K562 (cell line): Measurements from ENCODE around the gene WDR5B. TPM values are rescaled to one million over a fixed set of nuclear protein-coding genes. Genes with fewer than 3 reads are reported as not detected.

Experiments used
- HBP1 ChIP-seq: fragments of 450-650 bp; formaldehyde crosslinking; IDR thresholded peaks from 2 replicates; pipeline ENCODE4 v1.4.0; 2022; ENCODE audit warnings: missing genetic modification characterization
- ZNF384 ChIP-seq: IDR thresholded peaks from 2 replicates; pipeline ENCODE4 v1.6.1; 2012; ENCODE audit warnings: low read depth, low read length, improper control_type of control experiment
- ZNF398 ChIP-seq: fragments of 250-450 bp; sonication (Bioruptor Pico); IDR thresholded peaks from 2 replicates; pipeline ENCODE4 v1.8.0; 2021; ENCODE audit warnings: moderate library complexity, mild to moderate bottlenecking, inconsistent platforms
- polyA plus RNA-seq, 8 experiments: library from polyadenylated mRNA; depleted of rRNA in 4 of 8; stranded (reverse) in 5 of 8; unstranded in 3 of 8; fragments of >200 nt; fragmentation: Nextera tagmentation in 2 of 8; fragmentation: Illumina TruSeq in 1 of 8; extraction: Ambion mirVana in 2 of 8; extraction: Trizol in 1 of 8; gene quantifications; 2 replicates each; pipeline versions ENCODE4 v1.2.1 to v1.2.3, GENCODE V29; 2011 to 2014; ENCODE audit warnings: inconsistent platforms in 1 of 8, missing spikeins in 1 of 8
- total RNA-seq, 7 experiments: library from RNA; depleted of rRNA in 6 of 7; stranded (reverse); fragments of >200 nt in 6 of 7; fragmentation: Illumina TruSeq in 2 of 7; extraction: Trizol in 2 of 7; gene quantifications; 2 replicates each; pipeline versions ENCODE4 v1.2.1 to v1.2.3, GENCODE V29; 2011 to 2021; ENCODE audit warnings: low replicate concordance in 1 of 7
- TF ChIP-seq, protein P1 (sequence below): fragments of 450-650 bp; IDR thresholded peaks from 2 replicates; pipeline ENCODE4 v1.6.1; 2016; ENCODE audit warnings: mild to moderate bottlenecking, moderate library complexity

Gene WDR5B
- total and polyA plus RNA-seq, 9 of the 15 experiments (the other 6 are each of a cell fraction or from before 2014, with no cell fraction given): 2.8 to 10.1 (median 4.2) TPM

- TF ChIP-seq, protein P1, sequence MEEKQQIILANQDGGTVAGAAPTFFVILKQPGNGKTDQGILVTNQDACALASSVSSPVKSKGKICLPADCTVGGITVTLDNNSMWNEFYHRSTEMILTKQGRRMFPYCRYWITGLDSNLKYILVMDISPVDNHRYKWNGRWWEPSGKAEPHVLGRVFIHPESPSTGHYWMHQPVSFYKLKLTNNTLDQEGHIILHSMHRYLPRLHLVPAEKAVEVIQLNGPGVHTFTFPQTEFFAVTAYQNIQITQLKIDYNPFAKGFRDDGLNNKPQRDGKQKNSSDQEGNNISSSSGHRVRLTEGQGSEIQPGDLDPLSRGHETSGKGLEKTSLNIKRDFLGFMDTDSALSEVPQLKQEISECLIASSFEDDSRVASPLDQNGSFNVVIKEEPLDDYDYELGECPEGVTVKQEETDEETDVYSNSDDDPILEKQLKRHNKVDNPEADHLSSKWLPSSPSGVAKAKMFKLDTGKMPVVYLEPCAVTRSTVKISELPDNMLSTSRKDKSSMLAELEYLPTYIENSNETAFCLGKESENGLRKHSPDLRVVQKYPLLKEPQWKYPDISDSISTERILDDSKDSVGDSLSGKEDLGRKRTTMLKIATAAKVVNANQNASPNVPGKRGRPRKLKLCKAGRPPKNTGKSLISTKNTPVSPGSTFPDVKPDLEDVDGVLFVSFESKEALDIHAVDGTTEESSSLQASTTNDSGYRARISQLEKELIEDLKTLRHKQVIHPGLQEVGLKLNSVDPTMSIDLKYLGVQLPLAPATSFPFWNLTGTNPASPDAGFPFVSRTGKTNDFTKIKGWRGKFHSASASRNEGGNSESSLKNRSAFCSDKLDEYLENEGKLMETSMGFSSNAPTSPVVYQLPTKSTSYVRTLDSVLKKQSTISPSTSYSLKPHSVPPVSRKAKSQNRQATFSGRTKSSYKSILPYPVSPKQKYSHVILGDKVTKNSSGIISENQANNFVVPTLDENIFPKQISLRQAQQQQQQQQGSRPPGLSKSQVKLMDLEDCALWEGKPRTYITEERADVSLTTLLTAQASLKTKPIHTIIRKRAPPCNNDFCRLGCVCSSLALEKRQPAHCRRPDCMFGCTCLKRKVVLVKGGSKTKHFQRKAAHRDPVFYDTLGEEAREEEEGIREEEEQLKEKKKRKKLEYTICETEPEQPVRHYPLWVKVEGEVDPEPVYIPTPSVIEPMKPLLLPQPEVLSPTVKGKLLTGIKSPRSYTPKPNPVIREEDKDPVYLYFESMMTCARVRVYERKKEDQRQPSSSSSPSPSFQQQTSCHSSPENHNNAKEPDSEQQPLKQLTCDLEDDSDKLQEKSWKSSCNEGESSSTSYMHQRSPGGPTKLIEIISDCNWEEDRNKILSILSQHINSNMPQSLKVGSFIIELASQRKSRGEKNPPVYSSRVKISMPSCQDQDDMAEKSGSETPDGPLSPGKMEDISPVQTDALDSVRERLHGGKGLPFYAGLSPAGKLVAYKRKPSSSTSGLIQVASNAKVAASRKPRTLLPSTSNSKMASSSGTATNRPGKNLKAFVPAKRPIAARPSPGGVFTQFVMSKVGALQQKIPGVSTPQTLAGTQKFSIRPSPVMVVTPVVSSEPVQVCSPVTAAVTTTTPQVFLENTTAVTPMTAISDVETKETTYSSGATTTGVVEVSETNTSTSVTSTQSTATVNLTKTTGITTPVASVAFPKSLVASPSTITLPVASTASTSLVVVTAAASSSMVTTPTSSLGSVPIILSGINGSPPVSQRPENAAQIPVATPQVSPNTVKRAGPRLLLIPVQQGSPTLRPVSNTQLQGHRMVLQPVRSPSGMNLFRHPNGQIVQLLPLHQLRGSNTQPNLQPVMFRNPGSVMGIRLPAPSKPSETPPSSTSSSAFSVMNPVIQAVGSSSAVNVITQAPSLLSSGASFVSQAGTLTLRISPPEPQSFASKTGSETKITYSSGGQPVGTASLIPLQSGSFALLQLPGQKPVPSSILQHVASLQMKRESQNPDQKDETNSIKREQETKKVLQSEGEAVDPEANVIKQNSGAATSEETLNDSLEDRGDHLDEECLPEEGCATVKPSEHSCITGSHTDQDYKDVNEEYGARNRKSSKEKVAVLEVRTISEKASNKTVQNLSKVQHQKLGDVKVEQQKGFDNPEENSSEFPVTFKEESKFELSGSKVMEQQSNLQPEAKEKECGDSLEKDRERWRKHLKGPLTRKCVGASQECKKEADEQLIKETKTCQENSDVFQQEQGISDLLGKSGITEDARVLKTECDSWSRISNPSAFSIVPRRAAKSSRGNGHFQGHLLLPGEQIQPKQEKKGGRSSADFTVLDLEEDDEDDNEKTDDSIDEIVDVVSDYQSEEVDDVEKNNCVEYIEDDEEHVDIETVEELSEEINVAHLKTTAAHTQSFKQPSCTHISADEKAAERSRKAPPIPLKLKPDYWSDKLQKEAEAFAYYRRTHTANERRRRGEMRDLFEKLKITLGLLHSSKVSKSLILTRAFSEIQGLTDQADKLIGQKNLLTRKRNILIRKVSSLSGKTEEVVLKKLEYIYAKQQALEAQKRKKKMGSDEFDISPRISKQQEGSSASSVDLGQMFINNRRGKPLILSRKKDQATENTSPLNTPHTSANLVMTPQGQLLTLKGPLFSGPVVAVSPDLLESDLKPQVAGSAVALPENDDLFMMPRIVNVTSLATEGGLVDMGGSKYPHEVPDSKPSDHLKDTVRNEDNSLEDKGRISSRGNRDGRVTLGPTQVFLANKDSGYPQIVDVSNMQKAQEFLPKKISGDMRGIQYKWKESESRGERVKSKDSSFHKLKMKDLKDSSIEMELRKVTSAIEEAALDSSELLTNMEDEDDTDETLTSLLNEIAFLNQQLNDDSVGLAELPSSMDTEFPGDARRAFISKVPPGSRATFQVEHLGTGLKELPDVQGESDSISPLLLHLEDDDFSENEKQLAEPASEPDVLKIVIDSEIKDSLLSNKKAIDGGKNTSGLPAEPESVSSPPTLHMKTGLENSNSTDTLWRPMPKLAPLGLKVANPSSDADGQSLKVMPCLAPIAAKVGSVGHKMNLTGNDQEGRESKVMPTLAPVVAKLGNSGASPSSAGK: no peak
- TF ChIP-seq ZNF384 (no peak), HBP1 (CRISPR knock-in tag) (no peak), ZNF398 (CRISPR knock-in tag) (no peak)
These were observed 24.0 kb downstream of the WDR5B start (continued) for GRCh38 chr3:122391681-122392446.
